ENCODE data around the gene GCNT2.
"Not testable (repeated sequence)": the region's sequence is repeated elsewhere in the genome, so short reads cannot be mapped to it uniquely, and the experiment has no call there.

Gene GCNT2

DNA sequence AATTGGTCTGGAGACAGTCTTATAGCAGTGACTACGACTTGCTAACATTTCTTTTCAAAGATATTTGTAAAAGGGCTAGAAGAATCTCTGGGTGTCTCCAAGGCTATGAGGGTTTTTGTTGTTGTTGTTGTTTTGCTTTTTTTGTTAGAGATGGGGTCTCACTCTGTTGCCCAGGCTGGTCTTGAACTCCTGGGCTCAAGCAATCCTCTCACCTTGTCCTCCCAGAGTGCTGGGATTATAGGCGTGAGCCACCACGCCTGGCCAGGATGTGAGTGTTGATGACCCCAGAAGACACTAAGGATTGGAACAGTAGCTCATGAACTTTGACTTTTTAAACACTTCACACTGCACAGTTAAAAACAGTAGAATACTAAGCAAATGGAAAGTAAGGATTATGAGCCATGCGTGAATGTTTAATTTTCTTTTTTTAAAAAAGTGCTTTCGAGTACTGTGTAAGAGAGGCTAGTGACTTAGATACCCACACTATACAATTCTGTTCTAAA, 76.4 kb downstream of the GCNT2 start:
- DNase-seq (ENCODE audit: extremely low spot score, insufficient read length, low read depth) (no peak), FAIRE-seq (no peak)

DNA sequence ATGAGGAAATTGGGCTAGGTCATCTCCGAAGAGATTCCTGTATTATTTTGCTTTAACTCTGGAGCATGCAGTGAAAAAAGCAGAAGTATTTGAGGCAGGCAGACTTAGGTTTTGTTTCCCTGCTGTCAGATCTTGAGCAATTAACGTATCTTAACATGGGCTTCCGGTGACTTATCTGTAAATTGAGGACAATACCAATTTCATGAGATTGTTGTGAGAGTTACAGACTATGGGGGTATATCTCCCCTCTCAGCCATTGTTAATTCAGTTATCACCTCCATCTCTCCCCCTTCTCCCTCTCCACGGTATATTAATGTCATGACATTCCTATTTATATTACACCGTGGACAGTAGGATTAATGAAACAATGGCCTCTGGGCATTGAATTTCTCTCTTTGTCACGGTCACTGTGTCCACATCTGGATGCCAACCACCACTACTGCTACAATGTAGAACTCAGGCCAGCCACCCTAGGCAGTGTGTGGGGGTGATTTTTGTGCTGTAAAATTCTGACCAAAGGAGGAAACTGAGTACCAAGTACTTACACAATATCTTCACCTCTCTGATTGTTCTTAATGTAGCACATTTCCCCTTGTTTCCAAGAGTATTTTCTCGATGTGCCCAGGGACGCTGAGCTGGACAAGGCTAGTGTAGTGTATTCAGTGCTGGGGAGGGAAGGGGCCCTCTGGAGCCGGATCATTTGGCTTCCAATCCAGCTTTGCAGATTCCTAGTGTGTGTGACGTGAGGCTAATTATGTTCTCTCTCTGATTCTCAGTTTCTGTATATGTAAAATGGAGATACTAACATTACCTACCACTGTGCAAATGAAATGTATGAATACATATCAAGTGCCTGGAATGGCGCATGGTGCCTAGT, 77.2 kb downstream of the GCNT2 start:
- no peak for DNase-seq (ENCODE audit: extremely low spot score, insufficient read length, low read depth)
- no peak for FAIRE-seq

DNA sequence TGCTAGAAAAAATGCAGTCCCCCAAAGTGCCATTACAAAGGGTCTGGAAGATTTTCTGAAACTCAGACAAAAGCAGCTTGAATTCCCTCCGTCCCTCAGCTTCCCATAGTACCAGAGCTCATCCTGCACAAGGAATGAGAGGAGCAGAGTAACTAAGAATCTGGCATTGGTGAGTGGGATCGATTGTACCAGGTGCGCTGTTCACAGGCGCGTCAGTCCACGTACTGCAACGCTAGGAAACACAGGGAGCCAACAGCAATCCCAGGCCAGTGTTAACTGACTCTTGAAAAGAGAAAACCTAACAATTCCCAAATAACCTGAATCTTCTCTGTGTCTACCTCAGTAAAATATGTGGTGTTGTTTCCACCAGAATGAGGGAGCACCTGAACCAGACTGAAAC, 77.9 kb downstream of the GCNT2 start:
- no peak for FAIRE-seq
- DNase-seq (ENCODE audit: extremely low spot score, insufficient read length, low read depth) = no peak

DNA sequence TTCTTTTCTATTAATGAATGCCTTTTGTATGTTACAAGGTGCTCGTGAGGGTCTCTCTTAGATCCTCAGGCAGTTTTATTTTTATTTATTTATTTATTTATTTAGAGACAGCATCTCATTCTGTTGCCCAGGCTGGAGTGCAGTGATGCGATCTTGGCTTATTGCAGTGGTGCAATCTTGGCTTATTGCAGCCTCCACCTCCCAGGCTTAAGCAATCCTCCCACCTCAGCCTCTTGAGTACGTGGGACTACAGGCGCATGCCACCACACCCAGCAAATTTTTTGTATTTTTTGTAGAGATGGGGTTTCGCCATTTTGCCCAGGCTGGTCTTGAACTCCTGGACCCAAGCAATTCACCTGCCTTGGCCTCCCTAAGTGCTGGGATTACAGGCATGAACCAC, 79.5 kb downstream of the GCNT2 start:
- DNase-seq (ENCODE audit: extremely low spot score, insufficient read length, low read depth) = not testable (repeated sequence)

DNA sequence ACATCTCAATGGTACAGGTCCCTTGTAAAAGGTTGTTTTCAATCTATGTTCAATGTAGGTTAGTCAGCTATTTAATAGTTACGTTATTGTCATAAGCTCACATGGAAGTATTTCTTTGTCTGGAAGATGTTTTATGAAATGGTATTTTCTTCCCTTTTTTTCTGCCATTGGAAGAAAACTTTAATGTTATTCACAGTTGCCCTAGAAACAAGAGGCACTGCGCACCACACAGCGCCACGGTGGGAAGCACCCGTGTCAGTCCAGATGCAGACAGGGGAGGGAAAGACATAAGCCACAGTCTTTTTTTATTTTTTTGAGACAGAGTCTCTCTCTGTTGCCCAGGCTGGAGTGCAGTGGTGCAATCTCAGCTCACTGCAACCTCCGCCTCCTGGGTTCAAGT, 82.1 kb downstream of the GCNT2 start:
- DNase-seq (ENCODE audit: extremely low spot score, insufficient read length, low read depth) = no peak
- no peak for FAIRE-seq

More for the DNA sequence above, 79.5 kb downstream of the GCNT2 start:
- not testable (repeated sequence) for FAIRE-seq

DNA sequence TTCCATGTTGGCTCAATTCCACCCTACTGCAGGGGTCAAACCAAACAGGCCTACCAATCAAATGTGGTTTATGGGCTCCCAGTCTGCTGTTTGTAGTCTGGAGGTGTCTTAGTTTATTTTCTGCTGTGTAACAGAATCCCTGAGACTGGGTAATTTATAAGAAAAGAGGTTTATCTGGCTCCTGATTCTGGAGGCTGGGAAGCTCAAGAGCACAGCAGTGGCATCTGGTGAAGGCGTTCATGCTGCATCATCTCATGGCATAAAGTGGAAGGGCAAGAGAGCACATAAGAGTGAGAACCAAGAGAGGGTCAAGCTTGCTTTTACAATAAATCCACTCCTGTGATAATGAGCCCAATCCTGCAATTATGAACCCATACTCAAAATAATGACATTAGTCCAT, 87.9 kb downstream of the GCNT2 start:
- DNase-seq (ENCODE audit: extremely low spot score, insufficient read length, low read depth) (no peak), FAIRE-seq (no peak)

DNA sequence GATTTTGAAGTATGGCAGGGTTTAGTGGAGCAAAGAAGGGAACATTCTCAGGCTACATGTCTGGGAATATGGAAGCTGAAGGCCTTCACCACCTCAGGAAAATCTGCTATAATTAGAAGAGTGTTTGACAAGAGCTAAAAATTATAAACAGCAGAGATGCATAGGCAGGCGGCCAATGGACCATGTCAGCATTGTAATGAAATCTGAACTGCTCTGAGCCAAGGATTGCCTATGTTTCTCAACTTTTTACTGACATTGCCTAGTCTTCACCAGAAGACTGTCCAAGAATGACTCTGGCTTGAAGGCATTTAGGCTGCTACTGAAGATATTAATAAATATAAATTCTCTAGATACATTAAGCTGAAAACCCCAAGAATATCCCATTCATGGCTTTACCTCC, 89.1 kb downstream of the GCNT2 start:
- no peak for FAIRE-seq
- no peak for DNase-seq (ENCODE audit: extremely low spot score, insufficient read length, low read depth)

DNA sequence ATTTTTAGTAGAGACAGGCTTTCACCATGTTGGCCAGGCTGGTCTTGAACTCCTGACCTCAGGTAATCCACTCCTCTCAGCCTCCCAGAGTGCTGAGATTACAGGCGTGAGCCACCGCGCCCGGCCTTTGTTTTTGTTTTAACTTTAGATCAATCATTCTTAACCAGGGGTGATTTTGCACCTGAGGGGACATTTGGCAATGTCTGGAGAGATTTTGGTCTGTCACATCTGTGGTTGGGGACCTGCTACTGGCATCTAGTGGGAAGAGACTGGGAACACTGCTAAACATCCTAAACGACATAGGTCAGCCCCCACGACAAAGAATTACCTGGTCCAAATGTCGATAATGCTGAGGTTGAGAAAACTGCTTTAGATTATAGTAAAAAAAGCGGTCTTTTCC, 91.0 kb downstream of the GCNT2 start:
- FAIRE-seq (no peak), DNase-seq (ENCODE audit: extremely low spot score, insufficient read length, low read depth) (no peak)

DNA sequence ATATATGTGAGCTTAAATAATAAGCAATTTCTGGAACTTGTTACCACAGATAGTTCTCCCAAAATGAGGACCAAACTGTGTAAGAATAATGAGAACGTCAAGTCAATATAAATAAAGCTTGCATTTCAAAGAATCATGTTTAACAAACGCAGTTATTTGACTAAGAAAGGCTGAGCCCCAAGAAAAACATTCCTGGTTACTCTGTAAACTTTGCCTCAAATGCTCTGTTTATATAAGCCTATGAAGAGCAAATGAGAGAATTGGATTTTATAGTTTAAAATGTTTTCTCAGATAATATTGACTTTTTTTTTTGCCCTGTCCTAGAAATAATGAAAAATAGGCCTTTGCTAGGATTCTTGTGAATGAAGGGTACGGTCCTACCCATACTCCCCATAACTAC, 91.9 kb downstream of the GCNT2 start:
- DNase-seq (ENCODE audit: extremely low spot score, insufficient read length, low read depth) (no peak), FAIRE-seq (no peak)

DNA sequence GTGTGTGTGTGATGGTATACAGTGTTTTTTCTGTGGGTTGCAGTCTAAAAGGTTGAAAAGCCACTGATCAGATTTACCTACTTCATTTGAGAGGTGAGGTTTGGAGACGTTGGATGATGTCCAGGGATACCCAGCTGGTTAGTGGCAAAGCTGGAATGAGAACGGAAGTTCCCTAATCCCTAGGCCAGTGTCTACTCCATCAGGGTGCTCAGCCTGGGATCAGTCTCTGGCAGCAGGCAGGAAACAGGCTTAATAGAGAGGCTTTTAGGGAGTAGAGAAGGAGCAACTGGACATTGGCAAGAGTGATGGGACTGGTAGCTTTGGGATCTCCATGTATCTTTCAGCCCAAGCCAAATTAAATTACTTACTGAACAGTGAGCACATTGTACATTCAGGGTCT, 92.6 kb downstream of the GCNT2 start:
- DNase-seq (ENCODE audit: extremely low spot score, insufficient read length, low read depth) (no peak), FAIRE-seq (no peak)

DNA sequence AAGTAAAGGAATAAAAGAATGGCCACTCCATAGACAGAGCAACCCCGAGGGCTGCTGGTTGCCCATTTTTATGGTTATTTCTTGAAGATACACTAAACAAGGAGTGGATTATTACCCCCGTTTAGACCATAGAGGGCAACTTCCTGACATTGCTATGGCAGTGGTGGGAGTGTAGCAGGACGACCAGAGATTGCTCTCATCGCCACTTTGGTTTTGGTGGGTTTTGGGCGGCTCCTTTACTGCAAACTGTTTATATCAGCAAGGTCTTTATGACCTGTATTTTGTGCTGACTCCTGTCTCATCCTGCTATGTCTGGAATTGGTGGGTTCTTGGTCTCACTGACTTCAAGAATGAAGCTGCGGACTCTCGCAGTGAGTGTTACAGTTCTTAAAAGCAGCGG, 94.5 kb downstream of the GCNT2 start:
- no peak for FAIRE-seq
- DNase-seq (ENCODE audit: extremely low spot score, insufficient read length, low read depth) = no peak

DNA sequence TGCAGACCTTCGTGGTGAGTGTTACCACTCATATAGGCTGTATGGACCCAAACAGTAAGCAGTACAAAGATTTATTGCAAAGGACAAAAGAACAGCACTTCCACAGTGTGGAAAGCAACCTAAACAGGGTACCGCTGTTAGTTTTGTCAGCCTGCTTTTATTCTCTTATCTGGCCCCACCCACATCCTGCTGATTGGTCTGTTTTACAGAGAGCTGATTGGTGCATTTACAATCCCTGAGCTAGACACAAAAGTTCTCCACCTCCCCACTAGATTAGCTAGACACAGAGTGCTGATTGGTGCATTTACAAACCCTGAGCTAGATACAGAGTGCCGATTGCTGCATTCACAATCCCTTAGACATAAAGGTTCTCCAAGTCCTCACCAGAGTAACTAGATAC, 95.1 kb downstream of the GCNT2 start:
- not testable (repeated sequence) for DNase-seq (ENCODE audit: extremely low spot score, insufficient read length, low read depth); FAIRE-seq

DNA sequence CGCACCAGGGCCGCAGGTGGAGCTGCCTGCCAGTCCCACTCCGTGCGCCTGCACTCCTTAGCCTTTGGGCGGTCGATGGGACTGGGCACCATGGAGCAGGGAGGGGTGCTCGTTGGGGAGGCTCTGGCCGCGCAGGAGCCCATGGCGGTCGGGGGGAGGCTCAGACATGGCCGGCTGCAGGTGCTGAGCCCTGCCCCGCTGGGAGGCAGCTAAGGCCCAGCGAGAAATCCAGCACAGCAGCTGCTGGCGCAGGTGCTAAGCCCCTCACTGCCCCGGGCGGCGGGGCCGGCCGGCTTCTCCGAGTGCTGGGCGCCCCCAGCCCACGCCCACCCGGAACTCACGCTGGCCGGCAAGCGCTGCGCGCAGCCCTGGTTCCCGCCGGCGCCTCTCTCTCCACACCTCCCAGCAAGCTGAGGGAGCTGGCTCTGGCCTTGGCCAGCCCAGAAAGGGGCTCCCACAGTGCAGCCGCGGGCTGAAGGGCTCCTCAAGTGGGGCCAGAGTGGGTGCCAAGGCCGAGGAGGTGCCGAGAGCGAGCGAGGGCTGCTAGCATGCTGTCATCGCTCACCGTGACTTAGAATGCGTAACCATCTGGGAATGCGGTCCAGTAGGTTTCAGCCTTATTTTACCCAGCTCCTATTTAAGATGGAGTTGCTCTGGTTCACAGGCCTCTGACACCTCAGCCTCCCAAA, 96.0 kb downstream of the GCNT2 start:
- FAIRE-seq (no peak), DNase-seq (ENCODE audit: extremely low spot score, insufficient read length, low read depth) (no peak)

DNA sequence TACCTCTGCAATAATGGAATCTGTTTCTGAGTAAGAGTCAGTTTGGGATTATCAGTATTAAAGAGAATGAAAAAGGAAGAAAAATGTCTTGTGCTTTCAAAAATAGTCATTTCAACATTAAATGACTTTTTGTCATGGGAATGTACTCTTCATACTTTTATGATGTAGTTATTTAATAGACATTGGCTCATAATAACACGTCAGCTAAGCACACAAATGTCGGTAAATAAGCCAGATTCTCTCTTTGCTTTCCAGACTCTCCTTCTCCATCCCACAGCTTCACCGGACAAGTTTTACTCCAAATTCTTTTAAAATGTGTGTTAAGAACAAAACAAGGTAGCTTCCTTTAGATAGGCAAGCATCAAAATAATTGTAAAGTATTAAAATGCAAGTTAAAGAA, 97.3 kb downstream of the GCNT2 start:
- no peak for FAIRE-seq
- DNase-seq (ENCODE audit: extremely low spot score, insufficient read length, low read depth) = no peak

DNA sequence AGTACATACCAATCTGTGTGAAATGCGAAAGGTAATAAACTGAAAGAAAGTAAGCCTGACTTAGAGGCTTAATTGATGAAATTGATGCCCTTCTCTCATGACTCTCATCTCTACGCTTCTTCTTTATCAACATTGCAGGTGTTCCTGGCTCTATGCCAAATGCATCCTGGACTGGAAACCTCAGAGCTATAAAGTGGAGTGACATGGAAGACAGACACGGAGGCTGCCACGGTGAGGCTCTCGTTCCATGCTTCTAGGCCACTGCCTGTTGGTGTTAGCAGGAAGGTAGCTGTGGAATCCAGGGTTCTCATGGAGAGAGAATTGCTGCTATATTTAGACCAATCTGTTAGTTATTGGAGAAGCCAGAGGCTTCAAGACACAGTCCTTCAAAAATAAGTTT, 100.1 kb downstream of the GCNT2 start:
- no peak for DNase-seq (ENCODE audit: extremely low spot score, insufficient read length, low read depth)

DNA sequence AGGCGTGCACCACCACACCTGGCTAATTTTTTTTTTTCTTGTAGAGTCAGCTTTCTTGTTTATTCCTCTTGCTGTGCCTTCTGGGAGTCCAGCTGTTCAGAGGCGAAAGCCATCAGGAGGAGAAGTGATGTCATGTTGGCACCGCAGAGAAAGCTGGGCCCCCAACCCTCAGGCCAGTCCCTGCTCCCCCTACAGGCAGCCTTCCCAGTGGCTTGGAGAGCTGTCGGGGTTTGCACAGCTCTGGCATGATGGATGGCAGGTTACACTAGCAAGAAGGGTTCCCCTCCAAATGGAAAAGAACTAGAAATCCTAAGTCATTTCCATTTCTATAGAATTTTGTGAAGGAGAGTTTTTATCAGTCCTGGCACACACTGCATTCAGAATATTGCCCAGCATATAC, 100.7 kb downstream of the GCNT2 start:
- FAIRE-seq = no peak

More for the DNA sequence above, 100.1 kb downstream of the GCNT2 start:
- no peak for FAIRE-seq

DNA sequence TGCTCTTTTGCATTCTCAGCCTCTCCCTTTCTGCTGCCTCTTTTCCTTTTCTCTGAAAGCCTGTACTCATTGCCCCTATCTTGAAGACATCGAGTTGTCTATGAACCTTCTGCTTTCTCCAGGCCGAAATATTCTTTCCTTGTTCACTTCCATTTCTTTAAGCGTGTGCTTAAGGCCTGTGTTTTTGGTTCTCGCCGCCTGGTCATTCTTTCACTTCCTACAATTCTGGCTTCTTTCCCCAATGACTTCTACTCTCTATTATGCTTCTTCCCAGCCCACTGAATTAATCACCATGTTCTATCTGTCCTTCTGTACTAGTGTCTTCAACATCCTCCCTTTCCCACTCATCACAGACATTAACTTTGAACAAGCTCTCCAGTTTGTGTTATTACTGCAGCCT, 103.7 kb downstream of the GCNT2 start:
- FAIRE-seq = no peak
- no peak for DNase-seq (ENCODE audit: extremely low spot score, insufficient read length, low read depth)

More for the DNA sequence above, 100.7 kb downstream of the GCNT2 start:
- no peak for DNase-seq (ENCODE audit: extremely low spot score, insufficient read length, low read depth)

DNA sequence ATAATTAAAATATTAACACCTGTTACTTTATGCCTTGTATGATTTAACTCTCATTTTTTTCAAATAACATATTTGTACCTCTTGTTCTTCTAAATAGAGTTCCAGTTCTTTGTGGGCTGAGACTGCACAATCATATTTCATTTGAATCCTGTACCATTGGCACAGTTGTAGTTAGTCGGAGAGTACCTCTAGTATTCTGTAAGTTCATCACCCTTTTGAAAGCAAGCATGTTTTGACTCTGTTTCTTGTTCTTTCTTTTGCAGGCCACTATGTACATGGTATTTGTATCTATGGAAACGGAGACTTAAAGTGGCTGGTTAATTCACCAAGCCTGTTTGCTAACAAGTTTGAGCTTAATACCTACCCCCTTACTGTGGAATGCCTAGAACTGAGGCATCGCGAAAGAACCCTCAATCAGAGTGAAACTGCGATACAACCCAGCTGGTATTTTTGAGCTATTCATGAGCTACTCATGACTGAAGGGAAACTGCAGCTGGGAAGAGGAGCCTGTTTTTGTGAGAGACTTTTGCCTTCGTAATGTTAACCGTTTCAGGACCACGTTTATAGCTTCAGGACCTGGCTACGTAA, 105.1 kb downstream of the GCNT2 start:
- no peak for FAIRE-seq
- no peak for DNase-seq (ENCODE audit: extremely low spot score, insufficient read length, low read depth)

DNA sequence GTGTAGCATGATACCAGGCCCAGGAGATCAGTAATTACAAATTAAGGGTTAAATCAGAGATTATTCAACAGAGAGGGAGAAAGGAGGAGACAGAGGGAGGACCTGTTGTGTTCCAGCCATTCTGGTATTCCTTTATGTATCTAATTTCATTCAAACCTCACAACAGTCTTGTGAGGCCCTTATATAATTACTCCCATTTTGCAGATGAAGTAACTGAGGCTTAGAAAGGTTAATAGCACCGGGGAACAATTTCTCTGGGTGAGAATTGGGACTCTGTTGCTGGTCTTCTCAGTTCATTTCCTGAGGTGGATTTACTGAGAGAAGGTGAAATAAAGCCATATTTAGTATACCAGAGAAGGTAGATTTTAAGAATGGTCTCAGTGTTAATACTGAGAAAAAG, 106.6 kb downstream of the GCNT2 start:
- FAIRE-seq (no peak), DNase-seq (ENCODE audit: extremely low spot score, insufficient read length, low read depth) (no peak)

DNA sequence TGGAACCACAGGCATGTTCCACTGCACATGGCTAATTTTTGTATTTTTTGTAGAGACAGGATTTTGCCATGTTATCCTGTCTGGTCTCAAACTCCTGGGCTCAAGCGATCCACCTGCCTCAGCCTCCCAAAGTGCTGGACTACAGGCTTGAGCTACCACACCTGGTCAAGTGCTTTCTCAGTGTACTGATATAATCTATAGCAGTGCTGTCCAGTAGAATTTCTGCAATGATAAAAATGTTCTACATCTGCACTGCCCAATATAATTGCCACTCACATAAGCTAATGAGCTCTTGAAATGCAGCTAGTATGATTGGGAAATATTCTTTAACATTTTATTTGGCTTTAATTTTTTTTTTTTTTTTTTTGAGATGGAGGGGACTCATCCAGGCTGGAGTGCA, 109.0 kb downstream of the GCNT2 start:
- no peak for DNase-seq (ENCODE audit: extremely low spot score, insufficient read length, low read depth)
- no peak for FAIRE-seq

DNA sequence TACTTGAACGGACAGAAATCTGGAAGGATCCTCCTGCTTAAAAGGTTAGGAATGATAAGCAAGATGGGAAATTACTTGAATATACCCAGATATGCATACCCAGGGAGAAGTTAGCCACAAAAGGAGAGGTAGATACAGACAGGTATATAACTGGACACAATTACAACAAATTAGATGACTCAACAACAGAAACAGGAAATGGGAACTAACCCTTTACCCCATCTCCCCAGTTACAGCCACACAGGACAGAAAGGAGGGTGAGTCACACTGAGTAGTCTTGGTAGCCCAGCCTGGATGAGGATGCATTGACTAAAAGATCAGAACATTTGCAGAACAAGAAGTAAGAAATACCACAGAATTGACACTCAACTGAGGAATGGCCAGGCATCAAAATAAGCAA, 112.1 kb downstream of the GCNT2 start:
- FAIRE-seq = peak; percentile 74
- DNase-seq (ENCODE audit: extremely low spot score, insufficient read length, low read depth) = peak; percentile 20

Data from GM18507 (cell line).